Esophagus (tissue), 2 donors: ENCODE data around the gene ANKRD10. TPM values are rescaled to one million over a fixed set of nuclear protein-coding genes. Genes with fewer than 3 reads are reported as not detected.

Experiments
- H3K27ac ChIP-seq, 2 donors: one replicate each; pipeline ENCODE4 v1.5.1; 2013; ENCODE audit warnings: low read depth in 2 of 2, mild to moderate bottlenecking in 2 of 2, inconsistent platforms in 1 of 2, low read length in 1 of 2, moderate library complexity in 1 of 2
- H3K27me3 ChIP-seq, 2 donors: one replicate each; pipeline ENCODE4 v1.6.1; 2013; ENCODE audit warnings: low read length in 2 of 2, control low read depth in 1 of 2, mild to moderate bottlenecking in 1 of 2; ENCODE audit not compliant: insufficient read depth in 2 of 2, control insufficient read depth in 1 of 2
- H3K36me3 ChIP-seq, 2 donors: one replicate each; pipeline ENCODE4 v1.6.1; 2013; ENCODE audit warnings: low read length in 1 of 2; ENCODE audit not compliant: control insufficient read depth in 2 of 2, insufficient read depth in 2 of 2
- H3K4me1 ChIP-seq, 2 donors: one replicate each; pipeline ENCODE4 v1.6.1; 2013; ENCODE audit warnings: low read length in 1 of 2; ENCODE audit not compliant: control insufficient read depth in 2 of 2, insufficient read depth in 2 of 2
- H3K4me3 ChIP-seq, 2 donors: one replicate each; pipeline ENCODE4 v1.5.1; 2013; ENCODE audit warnings: low read length in 2 of 2, mild to moderate bottlenecking in 2 of 2, low read depth in 1 of 2, moderate library complexity in 1 of 2
- H3K9me3 ChIP-seq, 2 donors: one replicate each; pipeline ENCODE4 v1.6.1; 2013; ENCODE audit warnings: mild to moderate bottlenecking in 2 of 2, low read depth in 1 of 2, low read length in 1 of 2, moderate library complexity in 1 of 2; ENCODE audit not compliant: control insufficient read depth in 2 of 2, insufficient read depth in 1 of 2
- WGBS, 2 donors: extraction: QIAGEN DNeasy Blood & Tissue Kit; methylation state at CpG; one replicate each; pipeline ENCODE4 v1.1.7; 2013; 5-methylcytosine and 5-hydroxymethylcytosine counted together
- polyA plus RNA-seq, 2 donors: library from polyadenylated mRNA; stranded (reverse); fragments of 200-250 nt; gene quantifications; one replicate each; pipeline ENCODE4 v1.2.3, GENCODE V29; 2013
- donor health status: healthy with polysubstance abuse.
- donor health status: Bipolar disorder and iron deficiency.

Gene ANKRD10
- polyA plus RNA-seq, 2 donors = 19.7 to 34.4 TPM

DNA sequence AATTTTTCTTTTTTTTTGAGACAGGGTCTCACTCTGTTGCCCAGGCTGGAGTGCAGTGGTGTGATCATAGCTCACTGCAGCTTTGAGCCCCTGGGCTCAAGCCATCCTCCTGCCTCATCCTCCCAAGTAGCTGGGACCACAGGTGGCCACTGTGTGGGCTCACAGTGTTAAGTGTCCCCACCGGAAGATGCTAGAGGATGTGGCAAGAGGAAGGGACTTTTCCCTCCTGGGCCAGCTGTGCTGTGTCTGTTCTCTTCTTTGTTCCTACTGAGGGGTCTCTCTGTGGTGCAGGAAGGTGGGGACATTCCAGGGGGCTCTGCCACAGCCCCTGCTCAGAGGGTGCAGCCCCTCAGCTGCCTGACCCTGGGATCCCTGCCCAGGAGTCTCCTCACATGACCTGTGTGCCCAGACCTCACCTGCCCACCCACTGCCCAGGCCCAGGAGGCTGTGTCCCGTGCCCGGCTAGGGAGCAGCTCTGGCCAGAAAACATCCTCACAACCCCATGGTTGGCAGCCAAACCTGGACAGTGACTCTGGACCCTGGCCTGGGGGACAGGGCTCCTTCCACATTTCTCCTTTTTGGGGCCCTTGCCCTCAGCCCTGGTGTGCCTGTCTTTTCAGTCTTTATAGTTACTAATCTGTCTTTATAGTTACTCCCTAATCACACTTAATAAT is 14.4 kb upstream of the ANKRD10 start:
- 80 to 81% methylated on average over 3 of the region's 3 CpGs for WGBS, 2 donors
- no peaks in the 10 kb centered on the region for H3K27me3 ChIP-seq
- H3K4me1 ChIP-seq = no peaks in the 10 kb centered on the region
- no peaks in the 10 kb centered on the region for H3K36me3 ChIP-seq
- H3K9me3 ChIP-seq = peaks cover 7 to 12% of the 10 kb centered on the region in 2 donors
- no peak overlapping the region for H3K4me3 ChIP-seq
- H3K27ac ChIP-seq = no peak overlapping the region

- no peak overlapping the region for H3K4me3 ChIP-seq
- no peaks in the 10 kb centered on the region for H3K36me3 ChIP-seq
- H3K4me1 ChIP-seq = no peaks in the 10 kb centered on the region
- H3K27me3 ChIP-seq = no peaks in the 10 kb centered on the region
- H3K27ac ChIP-seq = no peak overlapping the region
- 82 to 83% methylated on average over 8 of the region's 8 CpGs for WGBS, 2 donors
- H3K9me3 ChIP-seq = no peaks in the 10 kb centered on the region
Measured at GRCh38 chr13:110925023-110925612, 10.2 kb upstream of the ANKRD10 start.

DNA sequence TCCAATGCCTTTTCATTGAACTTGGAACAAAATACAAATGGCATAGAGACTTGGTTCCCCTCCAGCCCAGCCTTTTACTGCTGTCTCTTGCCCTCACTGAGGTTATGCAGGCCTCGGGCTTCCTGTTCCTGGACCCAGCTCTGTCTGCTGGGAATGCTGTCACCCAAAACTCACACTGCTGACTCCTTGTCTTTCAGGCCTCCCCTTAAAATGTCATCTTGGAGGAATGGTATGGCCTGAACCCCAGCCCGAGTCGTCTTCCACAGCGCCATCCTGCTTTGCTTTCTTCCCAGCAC is 9.7 kb upstream of the ANKRD10 start:
- Histone ChIP-seq H3K36me3 (no peaks in the 10 kb centered on the region), H3K9me3 (no peaks in the 10 kb centered on the region), H3K27me3 (no peaks in the 10 kb centered on the region), H3K4me3 (no peak overlapping the region), H3K4me1 (no peaks in the 10 kb centered on the region), H3K27ac (no peak overlapping the region)
- 80 to 84% methylated on average over 4 of the region's 4 CpGs for WGBS, 2 donors

- H3K36me3 ChIP-seq = no peaks in the 10 kb centered on the region
- no peak overlapping the region for H3K27ac ChIP-seq
- 78 to 84% methylated on average over 4 of the region's 4 CpGs for WGBS, 2 donors
- H3K4me1 ChIP-seq = no peaks in the 10 kb centered on the region
- H3K9me3 ChIP-seq = no peaks in the 10 kb centered on the region
- no peak overlapping the region for H3K4me3 ChIP-seq
- no peaks in the 10 kb centered on the region for H3K27me3 ChIP-seq
Measured at GRCh38 chr13:110923777-110924638, 9.1 kb upstream of the ANKRD10 start.

- Histone ChIP-seq H3K4me3 (no peak overlapping the region), H3K9me3 (no peaks in the 10 kb centered on the region), H3K4me1 (no peaks in the 10 kb centered on the region), H3K27ac (no peak overlapping the region), H3K36me3 (no peaks in the 10 kb centered on the region), H3K27me3 (no peaks in the 10 kb centered on the region)
- WGBS, 2 donors = 65 to 67% methylated on average over 7 of the region's 7 CpGs
Measured at GRCh38 chr13:110923086-110923485, 8.2 kb upstream of the ANKRD10 start.

DNA sequence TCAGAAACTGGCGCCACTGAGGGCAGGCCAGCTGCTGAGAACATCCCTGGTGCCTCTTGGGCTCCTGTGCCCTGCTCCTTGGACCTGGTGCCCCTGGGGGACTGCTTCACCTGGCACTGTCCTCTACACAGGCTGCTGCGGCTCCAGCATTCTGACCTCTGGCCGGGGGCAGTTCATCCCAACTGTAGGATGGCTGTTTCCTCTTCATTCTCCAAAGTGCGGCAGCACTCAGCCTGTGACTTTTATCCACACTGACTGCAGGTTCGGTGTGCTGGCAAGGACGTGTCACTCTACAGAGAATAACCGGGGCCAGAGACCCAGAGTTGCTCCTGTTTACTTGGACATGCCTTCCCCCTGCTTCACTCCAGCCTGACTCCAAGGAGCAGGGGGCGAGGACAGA is 7.6 kb upstream of the ANKRD10 start:
- H3K9me3 ChIP-seq = no peaks in the 10 kb centered on the region
- no peak overlapping the region for H3K27ac ChIP-seq
- WGBS, 2 donors = 49 to 62% methylated on average over 8 of the region's 8 CpGs
- H3K36me3 ChIP-seq = no peaks in the 10 kb centered on the region
- H3K27me3 ChIP-seq = no peaks in the 10 kb centered on the region
- H3K4me3 ChIP-seq = no peak overlapping the region
- H3K4me1 ChIP-seq = no peaks in the 10 kb centered on the region

- no peak overlapping the region for H3K4me3 ChIP-seq
- WGBS, 2 donors = 79 to 83% methylated on average over 8 of the region's 8 CpGs
- H3K9me3 ChIP-seq = no peaks in the 10 kb centered on the region
- H3K4me1 ChIP-seq = no peaks in the 10 kb centered on the region
- no peak overlapping the region for H3K27ac ChIP-seq
- no peaks in the 10 kb centered on the region for H3K27me3 ChIP-seq
- no peaks in the 10 kb centered on the region for H3K36me3 ChIP-seq
Measured at GRCh38 chr13:110921695-110922094, 6.8 kb upstream of the ANKRD10 start.

DNA sequence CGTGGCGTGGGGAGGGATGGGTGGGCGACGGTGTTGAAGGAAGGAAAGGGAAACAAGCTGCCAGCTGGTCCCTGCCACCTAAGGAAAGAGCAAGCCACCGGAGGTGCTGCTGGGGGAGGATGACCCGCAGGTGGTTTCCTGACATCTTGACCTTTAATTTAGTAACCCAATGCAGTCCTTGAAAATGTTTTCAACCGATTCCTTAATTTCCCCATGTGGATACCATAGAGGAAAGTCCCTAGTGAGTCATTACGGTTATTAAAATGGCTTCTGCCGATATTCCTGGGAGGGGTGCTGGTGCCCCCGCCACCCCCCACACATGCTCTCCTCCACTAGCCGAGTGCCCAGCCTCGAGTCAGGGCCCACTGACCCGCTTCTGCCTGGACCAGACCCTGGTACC is 6.3 kb upstream of the ANKRD10 start:
- Histone ChIP-seq H3K4me3 (no peak overlapping the region), H3K36me3 (no peaks in the 10 kb centered on the region), H3K4me1 (no peaks in the 10 kb centered on the region), H3K9me3 (no peaks in the 10 kb centered on the region), H3K27me3 (no peaks in the 10 kb centered on the region), H3K27ac (no peak overlapping the region)
- 66 to 67% methylated on average over 13 of the region's 13 CpGs for WGBS, 2 donors

DNA sequence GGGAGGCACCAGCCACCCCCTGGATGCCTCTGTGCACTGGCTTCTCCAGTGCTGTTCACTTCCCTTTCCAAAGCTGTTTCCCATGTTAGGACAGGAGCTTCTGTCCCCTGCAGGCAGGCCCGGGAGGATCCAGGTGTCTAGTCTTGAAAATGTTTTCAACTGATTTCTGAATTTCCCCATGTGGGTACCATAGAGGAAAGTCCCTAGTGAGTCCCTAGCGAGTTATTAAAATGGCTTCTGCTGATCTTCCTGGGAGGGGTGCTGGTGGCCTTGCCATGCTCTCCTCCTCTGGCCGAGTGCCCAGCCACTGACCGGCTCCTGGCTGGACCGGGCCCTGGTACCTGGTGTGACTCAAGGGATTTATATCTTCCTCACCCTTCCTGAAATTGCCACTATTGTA is 5.2 kb upstream of the ANKRD10 start:
- Histone ChIP-seq H3K4me3 (no peak overlapping the region), H3K27me3 (no peaks in the 10 kb centered on the region), H3K9me3 (no peaks in the 10 kb centered on the region), H3K27ac (no peak overlapping the region), H3K4me1 (no peaks in the 10 kb centered on the region), H3K36me3 (no peaks in the 10 kb centered on the region)
- WGBS, 2 donors = 64 to 68% methylated on average over 5 of the region's 5 CpGs
